Ishikawa (cell line): Measurements from ENCODE around the gene ANKRD7.

Source experiments
- CEBPB ChIP-seq: IDR thresholded peaks from 2 replicates; pipeline ENCODE4 v1.6.1; 2012
- CREB1 ChIP-seq: IDR thresholded peaks from 2 replicates; pipeline ENCODE4 v1.6.1; 2012; ENCODE audit warnings: low read depth
- EGR1 ChIP-seq: IDR thresholded peaks from 2 replicates; pipeline ENCODE4 v1.6.1; 2012
- EP300 ChIP-seq: IDR thresholded peaks from 2 replicates; pipeline ENCODE4 v1.6.1; 2012; ENCODE audit warnings: borderline replicate concordance
- FOXM1 ChIP-seq: IDR thresholded peaks from 2 replicates; pipeline ENCODE4 v1.6.1; 2012; ENCODE audit warnings: low read depth, borderline replicate concordance
- RAD21 ChIP-seq: IDR thresholded peaks from 2 replicates; pipeline ENCODE4 v1.6.1; 2012; ENCODE audit warnings: low read depth
- TAF1 ChIP-seq: IDR thresholded peaks from 2 replicates; pipeline ENCODE4 v1.6.1; 2012; ENCODE audit warnings: low read depth, mild to moderate bottlenecking
- TEAD4 ChIP-seq: IDR thresholded peaks from 2 replicates; pipeline ENCODE4 v1.6.1; 2012
- TF ChIP-seq, protein P1 (sequence below): IDR thresholded peaks from 2 replicates; pipeline ENCODE4 v1.6.1; 2012
- TF ChIP-seq, protein P2 (sequence below): IDR thresholded peaks from 2 replicates; pipeline ENCODE4 v1.6.1; 2012
- TF ChIP-seq, protein P3 (sequence below): IDR thresholded peaks from 2 replicates; pipeline ENCODE4 v1.6.1; 2012; ENCODE audit warnings: low read depth, mild to moderate bottlenecking

DNA sequence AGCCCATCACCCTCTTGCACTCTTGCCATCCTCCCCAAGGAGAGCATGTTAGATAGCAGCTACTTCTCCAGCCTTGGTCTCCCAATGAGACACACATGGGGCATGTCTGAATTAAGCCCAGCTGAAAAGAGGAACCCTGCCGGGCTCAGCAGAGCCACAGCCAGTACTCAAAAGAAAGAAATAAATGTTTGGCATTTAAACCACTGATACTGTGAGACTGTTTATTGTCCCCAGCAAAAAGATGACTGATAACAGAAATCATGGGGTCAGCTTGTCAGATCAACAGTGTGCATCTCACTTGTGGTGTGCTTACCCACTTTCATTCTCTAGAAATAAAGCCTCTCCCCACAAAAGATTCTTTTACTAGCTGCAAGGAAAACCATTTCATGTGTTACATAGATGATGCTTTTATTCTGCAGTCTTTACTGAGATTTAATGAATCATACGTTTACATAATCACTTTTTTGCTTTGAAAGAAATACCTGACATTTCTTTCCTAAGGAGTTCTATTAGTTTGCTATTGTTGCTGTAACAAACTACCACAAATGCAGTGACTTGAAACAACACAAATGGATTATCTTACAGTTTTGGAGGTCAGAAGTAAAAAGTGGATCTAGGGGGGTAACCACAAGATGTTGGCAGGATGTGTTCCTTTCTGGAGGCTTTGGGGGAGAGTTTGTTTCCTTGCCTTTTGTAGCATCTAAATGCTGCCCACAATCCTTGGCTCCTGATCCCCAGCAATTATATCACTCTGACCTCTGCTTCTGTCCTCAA is 20.9 kb downstream of the ANKRD7 start:
- TF ChIP-seq TEAD4 (no peak), CREB1 (no peak), EGR1 (no peak), FOXM1 (no peak), EP300 (no peak), CEBPB (no peak), TAF1 (no peak), RAD21 (no peak)
- TF ChIP-seq, protein P1, sequence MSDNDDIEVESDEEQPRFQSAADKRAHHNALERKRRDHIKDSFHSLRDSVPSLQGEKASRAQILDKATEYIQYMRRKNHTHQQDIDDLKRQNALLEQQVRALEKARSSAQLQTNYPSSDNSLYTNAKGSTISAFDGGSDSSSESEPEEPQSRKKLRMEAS, result no peak
- TF ChIP-seq, protein P2, sequence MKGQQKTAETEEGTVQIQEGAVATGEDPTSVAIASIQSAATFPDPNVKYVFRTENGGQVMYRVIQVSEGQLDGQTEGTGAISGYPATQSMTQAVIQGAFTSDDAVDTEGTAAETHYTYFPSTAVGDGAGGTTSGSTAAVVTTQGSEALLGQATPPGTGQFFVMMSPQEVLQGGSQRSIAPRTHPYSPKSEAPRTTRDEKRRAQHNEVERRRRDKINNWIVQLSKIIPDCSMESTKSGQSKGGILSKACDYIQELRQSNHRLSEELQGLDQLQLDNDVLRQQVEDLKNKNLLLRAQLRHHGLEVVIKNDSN, result no peak
- TF ChIP-seq, protein P3, sequence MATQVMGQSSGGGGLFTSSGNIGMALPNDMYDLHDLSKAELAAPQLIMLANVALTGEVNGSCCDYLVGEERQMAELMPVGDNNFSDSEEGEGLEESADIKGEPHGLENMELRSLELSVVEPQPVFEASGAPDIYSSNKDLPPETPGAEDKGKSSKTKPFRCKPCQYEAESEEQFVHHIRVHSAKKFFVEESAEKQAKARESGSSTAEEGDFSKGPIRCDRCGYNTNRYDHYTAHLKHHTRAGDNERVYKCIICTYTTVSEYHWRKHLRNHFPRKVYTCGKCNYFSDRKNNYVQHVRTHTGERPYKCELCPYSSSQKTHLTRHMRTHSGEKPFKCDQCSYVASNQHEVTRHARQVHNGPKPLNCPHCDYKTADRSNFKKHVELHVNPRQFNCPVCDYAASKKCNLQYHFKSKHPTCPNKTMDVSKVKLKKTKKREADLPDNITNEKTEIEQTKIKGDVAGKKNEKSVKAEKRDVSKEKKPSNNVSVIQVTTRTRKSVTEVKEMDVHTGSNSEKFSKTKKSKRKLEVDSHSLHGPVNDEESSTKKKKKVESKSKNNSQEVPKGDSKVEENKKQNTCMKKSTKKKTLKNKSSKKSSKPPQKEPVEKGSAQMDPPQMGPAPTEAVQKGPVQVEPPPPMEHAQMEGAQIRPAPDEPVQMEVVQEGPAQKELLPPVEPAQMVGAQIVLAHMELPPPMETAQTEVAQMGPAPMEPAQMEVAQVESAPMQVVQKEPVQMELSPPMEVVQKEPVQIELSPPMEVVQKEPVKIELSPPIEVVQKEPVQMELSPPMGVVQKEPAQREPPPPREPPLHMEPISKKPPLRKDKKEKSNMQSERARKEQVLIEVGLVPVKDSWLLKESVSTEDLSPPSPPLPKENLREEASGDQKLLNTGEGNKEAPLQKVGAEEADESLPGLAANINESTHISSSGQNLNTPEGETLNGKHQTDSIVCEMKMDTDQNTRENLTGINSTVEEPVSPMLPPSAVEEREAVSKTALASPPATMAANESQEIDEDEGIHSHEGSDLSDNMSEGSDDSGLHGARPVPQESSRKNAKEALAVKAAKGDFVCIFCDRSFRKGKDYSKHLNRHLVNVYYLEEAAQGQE, result no peak
